Aorta (tissue), 5 donors: Measurements from ENCODE around the gene CYP4F12. TPM values are rescaled to one million over a fixed set of nuclear protein-coding genes. Genes with fewer than 3 reads are reported as not detected.

Source experiments
- ATAC-seq: fragments of 200-7000 bp; cut with Tn5 transposase; one replicate; pipeline ENCODE4 v1.9.1; 2022; ENCODE audit warnings: moderate library complexity; ENCODE audit not compliant: low FRiP score
- DNase-seq, 2 donors: peaks; one replicate each; pipeline ENCODE4 v3.0.0-alpha.2; 2020
- H3K27ac ChIP-seq, 2 donors: one replicate each; pipeline ENCODE4 v1.5.1; 2013; ENCODE audit warnings: low read length in 2 of 2, mild to moderate bottlenecking in 2 of 2, moderate library complexity in 2 of 2, control low read depth in 1 of 2, inconsistent platforms in 1 of 2, low read depth in 1 of 2
- H3K27me3 ChIP-seq, 2 donors: one replicate each; pipeline ENCODE4 v1.6.1; 2013; ENCODE audit warnings: control low read depth in 1 of 2, low read length in 1 of 2, mild to moderate bottlenecking in 1 of 2, moderate library complexity in 1 of 2; ENCODE audit not compliant: insufficient read depth in 2 of 2, control insufficient read depth in 1 of 2
- H3K36me3 ChIP-seq, 2 donors: one replicate each; pipeline ENCODE4 v1.6.1; 2013; ENCODE audit warnings: control low read depth in 1 of 2, low read length in 1 of 2, mild to moderate bottlenecking in 1 of 2; ENCODE audit not compliant: insufficient read depth in 2 of 2, control insufficient read depth in 1 of 2
- H3K4me1 ChIP-seq, 2 donors: one replicate each; pipeline ENCODE4 v1.6.1; 2013; ENCODE audit warnings: low read length in 2 of 2, control low read depth in 1 of 2, mild to moderate bottlenecking in 1 of 2, moderate library complexity in 1 of 2; ENCODE audit not compliant: insufficient read depth in 2 of 2, control insufficient read depth in 1 of 2
- H3K4me3 ChIP-seq, 2 donors: one replicate each; pipeline ENCODE4 v1.5.1; 2013; ENCODE audit warnings: low read length in 2 of 2, control low read depth in 1 of 2, mild to moderate bottlenecking in 1 of 2
- H3K9me3 ChIP-seq: one replicate; pipeline ENCODE4 v1.6.1; 2013; ENCODE audit warnings: mild to moderate bottlenecking, low read length; ENCODE audit not compliant: control insufficient read depth
- WGBS, 2 donors: extraction: QIAGEN DNeasy Blood & Tissue Kit; methylation state at CpG; one replicate each; pipeline ENCODE4 v1.1.7; 2013; 5-methylcytosine and 5-hydroxymethylcytosine counted together
- intact Hi-C, 2 donors: fragments of 100-400 bp; cut with DNase I; formaldehyde crosslinking; loops; one replicate each; pipeline versions ENCODE4 v1.14.2 to v1.15.0; 2022
- polyA plus RNA-seq, 2 donors: library from polyadenylated mRNA; stranded (reverse); fragments of 200-250 nt; gene quantifications; one replicate each; pipeline ENCODE4 v1.2.3, GENCODE V29; 2013
- total RNA-seq, 2 donors: library from RNA; stranded (reverse); fragmentation: NEBNext Ultra II Directional; extraction: Animal tissue kit (Norgen Biotek cat#: 25700); gene quantifications; one replicate each; pipeline ENCODE4 v1.2.1, GENCODE V29; 2021
- donor health status: healthy with polysubstance abuse.
- donor health status: Bipolar disorder and iron deficiency.
- donor health status: DM: no; HTN: no; CAD: no.
- donor health status: DM: no; HTN: no; CAD: no.
- donor health status: DM: yes; HTN: yes; CAD: no.

Gene CYP4F12
- total and polyA plus RNA-seq, 4 donors, result 0.43 to 14.1 (median 5.1) TPM

- no peaks in the 10 kb centered on the region for H3K4me1 ChIP-seq
- ATAC-seq (no peak), DNase-seq (no peak)
- peaks cover 0 to 5% of the 10 kb centered on the region in 2 donors for H3K27me3 ChIP-seq
- intact Hi-C loops, result no loop called here
- no peak overlapping the region for H3K4me3 ChIP-seq
- 15 to 17% methylated on average over 6 of the region's 6 CpGs for WGBS, 2 donors
- no peaks in the 10 kb centered on the region for H3K36me3 ChIP-seq
- H3K27ac ChIP-seq, result no peak overlapping the region
- H3K9me3 ChIP-seq, result peaks cover 6% of the 10 kb centered on the region
These were observed 44.9 kb downstream of the CYP4F12 start for GRCh38 chr19:15717809-15718208.

- no peak overlapping the region for H3K4me3 ChIP-seq
- intact Hi-C loops, result no loop called here
- peaks cover 0 to 5% of the 10 kb centered on the region in 2 donors for H3K27me3 ChIP-seq
- no peaks in the 10 kb centered on the region for H3K4me1 ChIP-seq
- WGBS, 2 donors, result 82 to 86% methylated on average over 1 of the region's 1 CpG
- DNase-seq (no peak), ATAC-seq (no peak)
- no peak overlapping the region for H3K27ac ChIP-seq
- no peaks in the 10 kb centered on the region for H3K36me3 ChIP-seq
- H3K9me3 ChIP-seq, result peaks cover 6% of the 10 kb centered on the region
These were observed 48.4 kb downstream of the CYP4F12 start for GRCh38 chr19:15721268-15721667.

GRCh38 chr19:15722956-15723355 lies 50.1 kb downstream of the CYP4F12 start:
- no peak overlapping the region for H3K27ac ChIP-seq
- no peak for DNase-seq
- no peaks in the 10 kb centered on the region for H3K4me1 ChIP-seq
- 17 to 19% methylated on average over 25 of the region's 25 CpGs for WGBS, 2 donors
- no peaks in the 10 kb centered on the region for H3K36me3 ChIP-seq
- no peak overlapping the region for H3K4me3 ChIP-seq
- ATAC-seq, result no peak
- intact Hi-C loops, result no loop called here
- H3K9me3 ChIP-seq, result peaks cover 5% of the 10 kb centered on the region
- peaks cover 0 to 5% of the 10 kb centered on the region in 2 donors for H3K27me3 ChIP-seq

GRCh38 chr19:15727724-15728123 lies 54.8 kb downstream of the CYP4F12 start, which contains the start of gene OR10H2:
Gene OR10H2, plus strand, starts transcription at chr19:15728024. Its CDS starts 20 bp downstream, at chr19:15728044.
- DNase-seq, result no peak
- Histone ChIP-seq H3K9me3 (no peaks in the 10 kb centered on the region), H3K4me1 (no peaks in the 10 kb centered on the region), H3K36me3 (no peaks in the 10 kb centered on the region), H3K27me3 (peaks cover 0 to 3% of the 10 kb centered on the region in 2 donors), H3K4me3 (no peak within 1 kb of the TSS), H3K27ac (no peak within 1 kb of the TSS)
- no peak for ATAC-seq
- WGBS, 2 donors, result 68 to 69% methylated on average over 5 of the region's 5 CpGs
- intact Hi-C loops, result no loop called here

GRCh38 chr19:15730538-15730937 lies 57.7 kb downstream of the CYP4F12 start:
- Histone ChIP-seq H3K36me3 (no peaks in the 10 kb centered on the region), H3K27me3 (peaks cover 0 to 3% of the 10 kb centered on the region in 2 donors), H3K4me3 (no peak overlapping the region), H3K9me3 (no peaks in the 10 kb centered on the region), H3K27ac (no peak overlapping the region), H3K4me1 (no peaks in the 10 kb centered on the region)
- DNase-seq (no peak), ATAC-seq (no peak)
- intact Hi-C loops, result no loop called here
- WGBS, 2 donors, result 33 to 51% methylated on average over 1 of the region's 1 CpG

- WGBS, 2 donors, result 24 to 34% methylated on average over 1 of the region's 1 CpG
- no peak overlapping the region for H3K4me3 ChIP-seq
- no peaks in the 10 kb centered on the region for H3K4me1 ChIP-seq
- H3K27me3 ChIP-seq, result peaks cover 0 to 3% of the 10 kb centered on the region in 2 donors
- ATAC-seq (no peak), DNase-seq (no peak)
- no peaks in the 10 kb centered on the region for H3K9me3 ChIP-seq
- H3K27ac ChIP-seq, result no peak overlapping the region
- intact Hi-C loops, result no loop called here
- H3K36me3 ChIP-seq, result no peaks in the 10 kb centered on the region
These were observed 59.5 kb downstream of the CYP4F12 start for GRCh38 chr19:15732388-15732787.

GRCh38 chr19:15733895-15734294 lies 61.0 kb downstream of the CYP4F12 start:
- intact Hi-C loops, result no loop called here
- 57% methylated on average over 6 of the region's 6 CpGs for WGBS, 2 donors
- ATAC-seq, result no peak

GRCh38 chr19:15737722-15738121 lies 64.8 kb downstream of the CYP4F12 start, which contains the start of gene OR10H3:
Gene OR10H3, plus strand, starts transcription at chr19:15737985. Its CDS starts 3,408 bp downstream, at chr19:15741393.
- 53 to 55% methylated on average over 4 of the region's 4 CpGs for WGBS, 2 donors
- no peaks in the 10 kb centered on the region for H3K36me3 ChIP-seq
- H3K27ac ChIP-seq, result no peak within 1 kb of the TSS
- no peak within 1 kb of the TSS for H3K4me3 ChIP-seq
- intact Hi-C loops, result no loop called here
- peaks cover 4% of the 10 kb centered on the region for H3K9me3 ChIP-seq
- H3K27me3 ChIP-seq, result no peaks in the 10 kb centered on the region
- no peak for DNase-seq
- no peaks in the 10 kb centered on the region for H3K4me1 ChIP-seq
- ATAC-seq, result no peak

More at GRCh38 chr19:15733895-15734294, 61.0 kb downstream of the CYP4F12 start:
- Histone ChIP-seq H3K27me3 (peaks cover 0 to 3% of the 10 kb centered on the region in 2 donors), H3K36me3 (no peaks in the 10 kb centered on the region), H3K4me1 (no peaks in the 10 kb centered on the region), H3K27ac (no peak overlapping the region), H3K4me3 (no peak overlapping the region), H3K9me3 (no peaks in the 10 kb centered on the region)
- no peak for DNase-seq

- WGBS, 2 donors, result 61 to 65% methylated on average over 1 of the region's 1 CpG
- H3K36me3 ChIP-seq, result no peaks in the 10 kb centered on the region
- DNase-seq (no peak), ATAC-seq (no peak)
- peaks cover 4% of the 10 kb centered on the region for H3K9me3 ChIP-seq
- H3K27me3 ChIP-seq, result no peaks in the 10 kb centered on the region
- no peak overlapping the region for H3K27ac ChIP-seq
- intact Hi-C loops, result no loop called here
- no peaks in the 10 kb centered on the region for H3K4me1 ChIP-seq
- H3K4me3 ChIP-seq, result no peak overlapping the region
These were observed 67.9 kb downstream of the CYP4F12 start for GRCh38 chr19:15740785-15741184.
